Measurements from ENCODE around the gene SLC38A3.
"Not testable (repeated sequence)": the region's sequence is repeated elsewhere in the genome, so short reads cannot be mapped to it uniquely, and the experiment has no call there.

Gene SLC38A3

DNA sequence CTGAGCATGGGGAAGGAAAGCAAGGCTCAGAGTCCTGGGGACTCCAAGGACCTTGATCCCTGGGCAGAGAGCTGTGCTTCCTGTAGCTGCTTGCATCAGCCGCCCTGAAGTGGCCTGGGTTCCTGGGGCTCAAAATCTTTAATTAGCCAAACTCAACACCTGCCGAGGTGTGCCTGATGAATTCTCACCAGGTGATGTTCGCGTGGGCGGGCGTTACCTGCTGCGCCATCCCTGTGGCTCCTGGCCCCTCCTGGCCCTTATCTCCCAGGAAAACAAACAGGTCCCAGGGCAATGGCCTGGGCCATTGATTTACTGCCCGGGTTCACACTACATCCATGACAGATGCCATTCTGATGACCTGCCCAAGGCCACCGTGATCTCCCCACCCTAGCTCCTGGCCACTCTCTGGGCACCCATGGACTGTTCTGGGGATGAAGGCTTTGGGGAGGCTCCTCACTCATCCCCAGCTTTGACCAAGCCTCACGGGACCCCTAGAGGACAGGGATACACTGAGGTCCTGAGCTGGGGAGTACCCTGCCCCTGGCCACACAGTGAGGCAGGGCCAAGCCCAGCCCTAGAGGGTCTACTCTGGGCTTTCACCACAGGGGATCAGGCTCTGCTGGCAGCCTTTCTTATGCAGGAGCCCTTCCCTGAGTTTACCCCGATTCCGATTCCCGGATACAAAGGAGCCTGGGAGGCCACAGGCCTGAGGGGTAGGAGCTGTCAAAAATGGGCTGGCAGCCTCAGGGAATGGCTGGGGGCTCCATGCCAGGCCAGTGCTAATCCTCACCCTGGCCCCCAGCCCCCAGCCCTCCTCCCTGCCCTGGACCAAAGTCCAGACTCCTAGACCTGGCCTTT, 5.7 kb downstream of the SLC38A3 start:
- no peak for DNase-seq (ENCODE audit: low read depth)
- H3K4me3 ChIP-seq (ENCODE audit: low read length), result no peak overlapping the region
- TF ChIP-seq, protein P1, sequence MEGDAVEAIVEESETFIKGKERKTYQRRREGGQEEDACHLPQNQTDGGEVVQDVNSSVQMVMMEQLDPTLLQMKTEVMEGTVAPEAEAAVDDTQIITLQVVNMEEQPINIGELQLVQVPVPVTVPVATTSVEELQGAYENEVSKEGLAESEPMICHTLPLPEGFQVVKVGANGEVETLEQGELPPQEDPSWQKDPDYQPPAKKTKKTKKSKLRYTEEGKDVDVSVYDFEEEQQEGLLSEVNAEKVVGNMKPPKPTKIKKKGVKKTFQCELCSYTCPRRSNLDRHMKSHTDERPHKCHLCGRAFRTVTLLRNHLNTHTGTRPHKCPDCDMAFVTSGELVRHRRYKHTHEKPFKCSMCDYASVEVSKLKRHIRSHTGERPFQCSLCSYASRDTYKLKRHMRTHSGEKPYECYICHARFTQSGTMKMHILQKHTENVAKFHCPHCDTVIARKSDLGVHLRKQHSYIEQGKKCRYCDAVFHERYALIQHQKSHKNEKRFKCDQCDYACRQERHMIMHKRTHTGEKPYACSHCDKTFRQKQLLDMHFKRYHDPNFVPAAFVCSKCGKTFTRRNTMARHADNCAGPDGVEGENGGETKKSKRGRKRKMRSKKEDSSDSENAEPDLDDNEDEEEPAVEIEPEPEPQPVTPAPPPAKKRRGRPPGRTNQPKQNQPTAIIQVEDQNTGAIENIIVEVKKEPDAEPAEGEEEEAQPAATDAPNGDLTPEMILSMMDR (IDR thresholded peaks at IDR 0.05; ENCODE audit: insufficient read depth, low read depth, low read length, missing control alignments), result no peak

DNA sequence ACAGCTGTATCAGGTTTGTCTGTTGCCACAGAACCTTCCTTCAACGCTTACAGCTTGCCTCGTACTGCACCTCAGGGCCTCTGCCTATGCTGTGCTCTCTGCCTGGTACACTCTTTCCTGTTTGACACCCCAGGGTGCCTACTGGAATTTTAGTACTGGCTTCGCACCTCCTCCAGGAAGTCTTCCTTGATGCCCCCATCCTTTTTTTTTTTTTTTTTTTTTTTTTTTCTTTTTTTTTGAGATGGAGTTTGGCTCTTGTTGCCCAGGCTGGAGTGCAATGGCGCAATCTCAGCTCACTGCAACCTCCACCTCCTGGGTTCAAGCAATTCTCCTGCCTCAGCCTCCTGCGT, 6.3 kb downstream of the SLC38A3 start:
- DNase-seq (ENCODE audit: low read depth); H3K4me3 ChIP-seq (ENCODE audit: low read length): not testable (repeated sequence)

DNA sequence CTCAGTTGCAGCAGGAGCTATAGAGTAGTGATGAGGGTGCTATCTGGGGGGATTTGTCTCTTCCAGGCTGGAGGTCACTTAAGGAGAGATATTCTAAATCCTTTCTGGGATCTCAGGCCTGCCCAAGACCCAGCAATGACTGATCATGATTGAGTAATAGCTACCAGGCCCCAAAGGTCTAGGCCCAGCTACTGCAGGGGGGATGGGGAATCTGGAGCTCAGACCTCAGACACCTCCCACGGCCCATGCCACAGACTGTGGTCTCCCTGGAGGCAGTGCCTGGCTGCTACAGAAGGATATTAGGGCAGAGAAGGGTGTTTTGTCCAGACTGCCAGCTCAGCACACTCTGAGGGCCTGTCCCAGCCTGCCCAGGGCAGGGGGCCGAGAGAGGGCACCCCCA, 6.9 kb downstream of the SLC38A3 start:
- H3K4me3 ChIP-seq (ENCODE audit: low read length), result no peak overlapping the region
- no peak for DNase-seq (ENCODE audit: low read depth)
- TF ChIP-seq, protein P1 (IDR thresholded peaks at IDR 0.05; ENCODE audit: insufficient read depth, low read depth, low read length, missing control alignments), result no peak

DNA sequence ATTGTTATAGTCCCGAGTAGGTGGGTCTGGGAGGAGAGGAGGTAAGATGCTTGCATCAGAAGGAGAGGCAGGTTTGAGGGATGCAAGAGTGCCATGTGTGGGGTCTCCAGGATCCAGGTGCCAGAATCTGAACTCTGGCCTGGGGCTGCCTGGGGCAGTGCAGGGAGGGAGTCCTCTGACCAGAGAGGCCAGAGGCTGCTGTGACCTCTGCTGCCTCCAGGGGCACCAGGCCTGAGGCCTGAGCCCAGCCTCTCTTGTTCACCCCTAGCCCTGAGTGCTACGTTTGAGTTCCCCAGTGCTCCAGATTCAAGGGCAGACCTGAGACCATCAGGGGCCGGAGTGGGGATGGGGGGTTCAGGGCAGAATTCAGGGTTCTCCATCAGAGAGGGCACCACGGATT, 7.4 kb downstream of the SLC38A3 start:
- DNase-seq (ENCODE audit: low read depth), result no peak
- TF ChIP-seq, protein P1 (IDR thresholded peaks at IDR 0.05; ENCODE audit: insufficient read depth, low read depth, low read length, missing control alignments), result no peak
- H3K4me3 ChIP-seq (ENCODE audit: low read length), result no peak overlapping the region

DNA sequence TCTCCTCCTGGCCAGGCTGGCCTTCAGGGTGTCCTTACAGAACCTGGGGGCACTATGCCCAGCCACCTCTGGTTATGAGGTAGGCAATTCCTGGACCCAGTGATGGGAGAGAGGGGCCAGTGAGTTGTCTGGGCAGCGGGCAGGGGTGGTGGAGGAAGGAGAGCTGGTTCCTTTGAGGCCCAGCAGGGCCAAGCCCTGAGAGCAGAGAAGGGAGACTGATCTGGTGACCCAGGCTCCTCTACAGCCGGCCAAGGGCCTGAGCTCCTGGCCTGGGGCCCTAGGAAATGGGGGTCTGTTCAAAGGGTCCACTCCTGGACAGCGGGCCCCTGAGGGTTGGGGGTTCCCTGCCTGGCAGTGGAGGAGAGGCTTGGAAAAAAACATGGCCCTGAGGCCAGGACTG, 7.9 kb downstream of the SLC38A3 start:
- H3K4me3 ChIP-seq (ENCODE audit: low read length), result no peak overlapping the region
- no peak for DNase-seq (ENCODE audit: low read depth)
- TF ChIP-seq, protein P1 (IDR thresholded peaks at IDR 0.05; ENCODE audit: insufficient read depth, low read depth, low read length, missing control alignments), result no peak

DNA sequence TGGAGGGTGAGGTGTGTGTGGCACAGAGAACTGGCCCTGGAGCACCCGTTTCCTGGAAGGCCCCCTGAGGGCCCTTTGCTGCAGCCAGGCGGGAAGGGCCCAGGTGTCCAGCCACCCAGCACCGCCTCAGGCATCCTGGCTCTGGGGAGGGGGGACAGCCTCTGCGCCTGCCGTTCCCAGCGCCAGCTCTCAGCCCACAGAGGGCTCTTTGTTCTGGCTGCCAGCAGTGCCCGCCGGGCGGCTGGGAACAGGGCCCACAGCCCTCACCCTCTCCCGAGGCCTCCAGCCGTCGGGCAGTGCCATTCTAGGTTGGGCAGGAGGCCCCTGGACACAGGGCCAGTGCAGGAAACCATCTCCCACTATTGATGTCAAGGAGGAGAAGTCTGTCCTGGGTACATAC, 8.3 kb downstream of the SLC38A3 start:
- H3K4me3 ChIP-seq (ENCODE audit: low read length), result no peak overlapping the region
- TF ChIP-seq, protein P1 (IDR thresholded peaks at IDR 0.05; ENCODE audit: insufficient read depth, low read depth, low read length, missing control alignments), result no peak
- no peak for DNase-seq (ENCODE audit: low read depth)

DNA sequence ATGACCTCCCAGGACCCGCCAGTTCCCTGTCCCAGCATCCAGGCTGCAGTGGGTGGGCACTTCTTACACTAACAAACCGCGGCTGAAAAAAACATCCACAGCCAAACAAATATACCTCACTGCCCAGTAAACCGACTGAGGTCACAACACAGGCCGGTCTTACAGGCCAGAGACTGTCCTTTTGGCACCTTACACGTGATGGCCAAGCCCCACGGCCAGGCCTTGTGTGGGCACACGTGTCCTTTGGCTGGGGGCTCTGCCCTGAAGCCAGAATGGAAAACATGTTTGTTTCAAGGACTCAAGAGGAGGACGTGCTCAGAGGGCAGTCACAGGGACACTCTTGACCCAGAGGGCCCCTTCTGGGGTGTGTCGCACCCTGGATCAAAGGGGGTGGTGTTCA, 9.8 kb downstream of the SLC38A3 start:
- DNase-seq (ENCODE audit: low read depth), result no peak
- TF ChIP-seq, protein P1 (IDR thresholded peaks at IDR 0.05; ENCODE audit: insufficient read depth, low read depth, low read length, missing control alignments), result no peak
- H3K4me3 ChIP-seq (ENCODE audit: low read length), result no peak overlapping the region
